ENCODE results near the gene TAF3.

Gene TAF3

GRCh38 chr10:7942316-7942715 lies 124.0 kb downstream of the TAF3 start:
- no peak for DNase-seq

DNA sequence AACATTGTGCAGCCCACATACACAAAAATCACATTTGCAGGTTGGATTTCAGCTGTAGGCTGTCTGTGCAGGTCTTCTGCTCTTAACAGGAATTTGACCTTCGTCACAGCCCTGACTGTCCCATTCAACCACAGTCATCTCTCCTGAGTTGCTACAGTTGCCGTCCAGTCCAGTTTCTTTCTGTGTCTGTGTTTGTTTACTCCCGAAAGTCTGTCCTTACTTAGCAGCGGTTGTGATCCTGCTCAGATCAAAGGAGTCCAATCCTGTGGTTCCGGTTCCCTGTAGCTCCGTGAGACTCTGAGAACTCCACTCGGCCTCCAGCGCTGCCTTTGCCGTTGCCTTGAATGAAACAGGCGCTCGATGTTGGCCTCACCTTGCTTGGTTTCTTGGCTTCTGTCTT lies 124.6 kb downstream of the TAF3 start:
- no peak for DNase-seq

- peak; percentile 64 for DNase-seq
These were observed 125.8 kb downstream of the TAF3 start for GRCh38 chr10:7944215-7944480.

GRCh38 chr10:7944537-7944936 lies 126.2 kb downstream of the TAF3 start:
- DNase-seq: no peak

DNA sequence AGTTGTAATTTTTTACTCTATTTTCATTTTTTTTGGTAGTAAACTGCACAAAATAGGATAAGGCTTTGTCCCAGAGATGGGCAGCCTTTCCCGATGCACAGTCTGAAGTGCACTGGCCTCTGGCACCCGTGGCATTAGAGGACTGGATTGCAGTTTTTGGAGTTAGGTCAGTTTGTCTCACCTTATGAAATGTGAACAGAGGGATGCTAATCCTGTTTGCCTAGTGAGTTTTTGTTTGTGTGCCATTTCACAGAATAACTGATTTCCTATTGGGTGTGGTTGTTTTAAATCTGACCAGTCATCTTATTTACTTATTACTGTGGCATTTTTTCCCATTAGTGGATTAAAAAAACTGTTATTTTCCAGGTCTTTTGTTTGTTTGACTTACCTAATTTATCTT lies 126.7 kb downstream of the TAF3 start:
- DNase-seq: no peak

- DNase-seq: no peak
These were observed 127.3 kb downstream of the TAF3 start for GRCh38 chr10:7945469-7946187.

DNA sequence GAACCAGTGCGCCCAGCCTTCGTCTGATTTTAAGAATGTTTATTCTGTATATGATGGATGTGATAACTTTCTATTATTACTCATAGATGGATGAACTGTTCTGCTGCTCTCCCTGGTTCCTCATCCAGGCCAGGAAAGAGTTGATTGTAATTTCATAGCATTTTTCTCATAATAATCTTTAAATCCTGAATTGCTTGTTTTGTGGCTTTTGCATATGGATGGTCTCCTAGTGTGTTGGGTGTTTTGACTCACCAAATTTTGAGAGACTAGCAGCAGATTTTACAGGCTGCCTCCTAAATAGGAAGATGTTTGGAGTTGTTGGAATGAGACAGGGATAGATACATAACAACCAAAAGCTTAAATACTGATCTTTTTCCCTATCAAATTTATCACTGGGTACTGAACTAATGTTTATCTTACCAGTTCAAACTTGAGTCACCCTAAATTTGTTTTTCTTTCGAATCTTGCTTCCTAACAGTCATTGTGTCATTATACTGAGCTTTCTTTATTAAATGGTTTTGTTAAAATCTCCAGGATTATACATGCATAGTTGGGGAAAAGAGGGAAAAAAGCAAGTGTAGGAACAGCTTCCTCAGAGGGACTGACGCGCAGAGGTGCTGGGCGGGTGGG lies 130.2 kb downstream of the TAF3 start:
- no peak for DNase-seq

- DNase-seq: no peak
These were observed 132.9 kb downstream of the TAF3 start for GRCh38 chr10:7950981-7951847.

DNA sequence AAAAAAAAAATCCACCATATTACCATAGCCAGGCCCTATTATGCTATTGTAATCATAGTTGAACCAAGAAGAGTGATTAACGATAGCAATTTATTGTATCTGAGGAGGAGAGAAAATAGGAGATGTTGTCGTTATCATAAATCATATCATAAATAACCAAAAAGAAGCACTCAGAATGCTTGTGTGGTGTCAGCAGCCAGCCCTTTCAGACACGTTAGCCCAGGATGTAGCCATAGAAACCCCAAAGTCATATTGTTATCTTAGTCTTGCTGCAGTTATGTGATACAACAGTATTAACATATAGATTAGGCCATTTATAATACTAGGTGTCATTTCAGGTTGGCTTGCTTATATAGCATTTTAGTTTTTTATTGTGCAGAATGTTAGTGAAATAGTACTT lies 134.0 kb downstream of the TAF3 start:
- no peak for DNase-seq

DNA sequence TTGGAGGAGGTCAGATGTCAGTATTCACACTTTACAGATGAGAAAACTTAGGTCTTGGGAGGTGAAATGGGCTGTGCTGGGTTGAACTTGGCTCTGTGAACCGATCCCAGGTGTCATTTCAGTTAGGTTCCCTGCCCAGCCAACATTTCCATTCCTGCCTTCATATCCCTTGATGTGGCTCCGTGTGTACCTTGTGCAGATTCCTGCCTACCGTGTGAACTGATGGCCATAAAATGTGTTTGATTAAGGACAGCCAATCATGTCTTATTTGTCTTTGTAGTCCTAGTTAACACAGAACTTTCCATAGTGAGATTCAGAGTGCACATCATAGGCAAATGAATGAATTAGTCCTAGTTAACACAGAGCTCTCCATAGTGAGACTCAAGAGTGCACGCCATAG lies 135.1 kb downstream of the TAF3 start:
- DNase-seq: no peak

DNA sequence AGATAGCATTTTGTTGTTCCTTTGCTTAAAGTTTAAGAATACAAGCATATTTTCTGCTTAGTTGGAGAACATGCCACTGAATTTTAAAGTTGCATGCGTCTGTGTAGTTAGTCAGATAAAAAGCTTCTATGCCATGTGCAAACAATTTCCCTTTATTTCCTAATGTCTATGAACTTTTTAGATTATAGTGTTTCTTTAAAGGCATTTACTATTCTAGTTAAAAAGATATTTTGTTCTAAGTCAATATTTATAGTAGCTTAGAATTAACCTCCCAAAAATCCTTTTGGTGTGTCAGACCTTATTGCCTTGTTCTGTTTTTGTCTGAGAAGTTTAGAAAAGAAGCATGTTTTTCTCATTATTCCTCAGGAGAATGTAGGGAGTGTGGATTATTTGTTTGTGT lies 137.1 kb downstream of the TAF3 start:
- no peak for DNase-seq

DNA sequence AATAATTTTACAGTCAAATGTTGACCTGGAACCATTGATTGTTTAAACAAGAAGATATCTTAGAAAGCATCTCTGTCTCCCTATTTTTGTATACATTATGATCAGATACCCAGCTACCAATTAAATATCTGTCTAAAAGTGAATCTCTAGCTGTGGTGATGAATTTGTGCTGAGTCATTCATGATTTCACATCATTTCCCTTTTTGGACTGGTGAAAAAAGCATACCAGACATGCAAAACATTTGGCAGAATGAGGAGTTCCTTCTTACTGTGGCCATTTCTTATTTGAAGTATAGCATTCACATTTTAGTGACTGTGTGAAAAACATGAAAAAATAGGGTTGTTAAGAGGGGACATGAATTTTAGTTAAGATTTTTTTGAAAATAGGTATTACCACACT lies 138.2 kb downstream of the TAF3 start:
- DNase-seq: no peak

DNA sequence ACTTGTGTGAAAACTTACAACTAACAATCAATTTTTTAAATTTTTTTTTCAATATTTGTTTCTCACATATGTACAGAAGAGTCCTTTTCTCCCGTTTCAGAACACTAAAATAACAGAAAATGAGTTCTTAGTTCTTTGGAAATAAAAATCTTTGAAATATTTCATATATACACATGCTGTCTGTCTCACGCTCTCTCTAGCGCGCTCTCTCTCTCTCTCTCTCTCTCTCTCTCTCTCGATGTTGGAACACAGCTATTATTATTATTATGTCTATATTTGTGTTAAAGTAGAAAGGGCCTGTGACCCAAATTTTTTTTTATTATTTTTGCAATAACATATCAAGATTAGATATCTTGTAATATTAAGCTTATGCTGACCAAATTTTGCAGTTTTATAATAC lies 139.3 kb downstream of the TAF3 start:
- no peak for DNase-seq

GRCh38 chr10:7958442-7958841 lies 140.1 kb downstream of the TAF3 start:
- no peak for DNase-seq

- no peak for DNase-seq
These were observed 141.8 kb downstream of the TAF3 start for GRCh38 chr10:7960108-7960507.

- no peak for DNase-seq
These were observed 144.3 kb downstream of the TAF3 start for GRCh38 chr10:7962592-7962991.

DNA sequence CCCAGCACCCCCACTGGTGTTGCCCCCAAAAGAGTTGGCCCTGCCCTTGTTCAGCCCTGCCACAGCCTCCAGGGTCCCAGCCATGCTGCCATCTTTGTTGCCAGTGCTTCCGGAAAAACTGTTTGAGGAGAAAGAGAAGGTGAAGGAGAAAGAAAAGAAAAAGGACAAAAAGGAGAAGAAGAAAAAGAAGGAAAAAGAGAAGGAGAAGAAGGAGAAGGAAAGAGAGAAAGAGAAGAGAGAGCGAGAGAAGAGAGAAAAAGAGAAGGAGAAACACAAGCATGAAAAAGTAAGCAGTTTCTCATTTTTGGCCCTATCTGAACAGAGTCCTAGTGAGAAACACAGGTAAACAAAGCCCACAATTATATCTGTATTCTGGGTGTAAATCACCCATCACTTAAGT lies 147.2 kb downstream of the TAF3 start:
- DNase-seq: no peak

DNA sequence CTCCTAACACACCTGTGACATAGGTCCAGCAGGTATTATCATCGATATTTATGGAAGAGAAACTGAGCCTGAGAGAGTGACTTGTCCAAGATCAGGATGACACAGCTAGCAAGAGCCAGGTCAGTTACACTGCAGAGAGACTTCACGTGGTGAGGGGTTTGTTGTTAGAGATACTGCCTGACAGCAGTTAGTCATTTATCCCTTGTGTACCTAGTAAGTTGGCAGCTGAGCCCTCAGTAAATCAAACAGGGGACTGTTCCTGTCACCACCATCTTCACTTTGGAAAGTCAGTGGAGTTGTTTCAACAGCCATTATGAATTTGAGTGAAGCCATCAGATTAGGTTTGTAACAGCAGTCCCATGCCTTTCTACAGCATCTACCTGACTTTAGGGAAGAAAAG lies 148.7 kb downstream of the TAF3 start:
- DNase-seq: no peak

DNA sequence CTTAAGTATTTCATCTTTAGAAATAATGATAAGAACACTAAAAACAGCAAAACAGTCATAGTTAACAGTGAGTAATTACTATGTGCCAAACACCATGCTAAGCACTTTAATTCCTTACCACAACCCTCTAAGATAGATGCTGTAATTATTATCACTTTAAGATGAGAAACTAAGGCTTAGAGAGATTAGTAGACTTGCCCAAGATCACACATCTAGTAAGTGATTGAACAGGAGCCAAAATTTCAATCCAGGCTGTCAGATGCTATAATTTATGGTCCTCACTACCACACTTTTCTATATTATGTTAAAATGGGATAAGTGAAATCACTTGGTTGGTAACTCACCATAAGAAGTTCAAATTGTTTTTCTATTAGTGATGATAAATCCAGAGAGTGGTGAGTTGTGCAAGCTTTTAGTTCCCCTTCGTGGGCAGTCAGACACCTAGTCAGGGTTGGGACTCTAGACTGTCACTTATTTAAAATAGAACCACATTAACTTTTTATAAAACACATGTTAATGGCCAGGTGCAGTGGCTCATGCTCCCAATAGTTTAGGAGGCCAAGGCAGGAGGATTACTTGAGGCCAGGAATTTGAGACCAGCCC lies 150.3 kb downstream of the TAF3 start:
- DNase-seq: no peak

GRCh38 chr10:7969623-7970022 lies 151.3 kb downstream of the TAF3 start:
- DNase-seq: no peak

- no peak for DNase-seq
These were observed 153.6 kb downstream of the TAF3 start for GRCh38 chr10:7971949-7972348.

DNA sequence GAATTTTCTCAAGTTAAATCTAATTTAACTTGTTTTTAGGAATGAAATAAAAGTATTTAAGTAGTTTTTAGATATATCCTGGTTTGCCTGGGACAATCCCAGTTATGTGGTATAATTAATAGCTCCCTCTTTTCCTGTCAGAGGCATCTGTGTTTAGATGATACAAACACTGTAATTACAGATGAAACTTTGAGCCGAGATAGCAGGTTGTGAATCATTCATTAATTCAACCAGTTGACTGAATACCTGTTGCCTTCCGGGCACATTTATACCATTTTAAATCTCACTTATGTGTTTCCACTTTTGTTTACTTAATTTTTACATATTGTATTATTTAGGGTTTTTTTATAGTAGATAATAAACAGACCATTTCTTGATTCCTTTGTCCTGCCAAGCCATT lies 154.1 kb downstream of the TAF3 start:
- DNase-seq: no peak

DNA sequence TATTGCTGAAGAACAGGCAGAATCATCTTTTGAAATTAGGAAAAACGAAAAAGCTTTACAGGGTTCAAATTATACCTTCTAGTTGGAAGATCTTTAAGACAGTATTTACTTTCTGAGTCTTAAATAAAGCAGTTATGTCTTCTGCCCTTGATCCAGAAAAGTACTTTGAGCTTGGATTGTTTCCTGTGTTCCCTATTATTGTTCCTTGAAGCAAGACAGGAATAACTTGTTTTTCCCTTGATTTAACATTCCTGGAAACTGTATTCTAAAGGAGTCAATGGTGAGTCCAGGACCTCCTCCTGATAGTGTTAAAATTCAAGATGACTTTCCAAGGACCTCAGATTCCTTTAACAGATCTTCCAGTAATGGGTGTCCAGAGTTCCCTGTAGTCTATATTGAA lies 161.9 kb downstream of the TAF3 start:
- DNase-seq: no peak

GRCh38 chr10:7982727-7983126 lies 164.4 kb downstream of the TAF3 start:
- DNase-seq: no peak

All from NCI-H1105 treated with DMSO at 0.1 percent for 48 hours (cell line).